ENCODE measurements around the gene CFAP68.
A peak's percentile ranks its signal among the peaks of the same experiment; 100 is the strongest.
"Not testable (repeated sequence)": the region's sequence is repeated elsewhere in the genome, so short reads cannot be mapped to it uniquely, and the experiment has no call there.

CFAP68 gene

GRCh38 chr11:111870886-111871692, 8.3 kb upstream of the CFAP68 start, which contains the start of gene ALG9:
Gene ALG9 (minus strand): TSS chr11:111871581. CDS start chr11:111871482, 99 bp downstream.
- peak; percentile 52 for DNase-seq

GRCh38 chr11:111871693-111872161, 7.6 kb upstream of the CFAP68 start:
- no peak for DNase-seq

GRCh38 chr11:111878385-111878848, 924 bp upstream of the CFAP68 start:
- no peak for DNase-seq

GRCh38 chr11:111879637-111879960, 258 bp downstream of the CFAP68 start:
- no peak for DNase-seq

GRCh38 chr11:111882202-111882601, 2.9 kb downstream of the CFAP68 start:
- DNase-seq: no peak

GRCh38 chr11:111885053-111885452, 5.7 kb downstream of the CFAP68 start:
- not testable (repeated sequence) for DNase-seq

GRCh38 chr11:111886032-111886431, 6.7 kb downstream of the CFAP68 start:
- DNase-seq: no peak

GRCh38 chr11:111886844-111887243, 7.5 kb downstream of the CFAP68 start:
- no peak for DNase-seq

- DNase-seq: no peak
Measured at GRCh38 chr11:111905411-111905810, 26.1 kb downstream of the CFAP68 start.

GRCh38 chr11:111906680-111907079, 27.3 kb downstream of the CFAP68 start:
- no peak for DNase-seq

- no peak for DNase-seq
Measured at GRCh38 chr11:111908639-111909305, 29.4 kb downstream of the CFAP68 start.

- no peak for DNase-seq
Measured at GRCh38 chr11:111909378-111909777, 30.0 kb downstream of the CFAP68 start.

GRCh38 chr11:111910676-111911562, 31.6 kb downstream of the CFAP68 start:
- DNase-seq: no peak

GRCh38 chr11:111911563-111912401, 32.4 kb downstream of the CFAP68 start, which contains the start of gene CRYAB:
Gene CRYAB (minus strand): TSS chr11:111911770. CDS start chr11:111911724, 46 bp downstream.
- no peak for DNase-seq

- no peak for DNase-seq
Measured at GRCh38 chr11:111912535-111912934, 33.2 kb downstream of the CFAP68 start, which contains the start of gene HSPB2. Gene HSPB2 (plus strand): TSS chr11:111912734. CDS start chr11:111912830, 96 bp downstream.

- DNase-seq: no peak
Measured at GRCh38 chr11:111913031-111913861, 33.9 kb downstream of the CFAP68 start.

GRCh38 chr11:111913997-111914396, 34.7 kb downstream of the CFAP68 start:
- DNase-seq: no peak

GRCh38 chr11:111916768-111917167, 37.4 kb downstream of the CFAP68 start:
- DNase-seq: no peak

GRCh38 chr11:111917312-111917711, 38.0 kb downstream of the CFAP68 start:
- no peak for DNase-seq

- no peak for DNase-seq
Measured at GRCh38 chr11:111917788-111918187, 38.4 kb downstream of the CFAP68 start.

All from activated gamma-delta T cell (primary cell).